CD4-positive, CD25-positive, alpha-beta regulatory T cell (primary cell): ENCODE measurements around the gene COL6A3. TPM values are rescaled to one million over a fixed set of nuclear protein-coding genes. Genes with fewer than 3 reads are reported as not detected.

ENCODE experiments used
- ATAC-seq, 2 donors: fragments of 150-1000 bp; cut with Tn5 transposase; one replicate each; pipeline ENCODE4 v1.10.0; 2021; ENCODE audit warnings: low read depth in 2 of 2, moderate number of reproducible peaks in 2 of 2, moderate library complexity in 1 of 2
- DNase-seq, 3 donors: peaks; one replicate each; pipeline versions ENCODE4 v3.0.0 to v3.0.0-alpha.2; 2012 to 2022; ENCODE audit warnings: mixed read lengths in 1 of 3
- H3K27ac ChIP-seq: one replicate; pipeline ENCODE4 v1.7.0; 2013; ENCODE audit warnings: mild to moderate bottlenecking, low read length; ENCODE audit not compliant: insufficient read depth, poor library complexity, severe bottlenecking
- H3K27me3 ChIP-seq: one replicate; pipeline ENCODE4 v1.7.0; 2013; ENCODE audit warnings: low read length; ENCODE audit not compliant: control insufficient read depth, insufficient read depth
- H3K36me3 ChIP-seq: one replicate; pipeline ENCODE4 v1.7.0; 2013; ENCODE audit warnings: mild to moderate bottlenecking, low read length, moderate library complexity; ENCODE audit not compliant: control insufficient read depth, insufficient read depth
- H3K4me1 ChIP-seq: 2 replicates; pipeline ENCODE4 v1.7.0; 2013; ENCODE audit warnings: mild to moderate bottlenecking, low read length; ENCODE audit not compliant: insufficient read depth, control insufficient read depth, poor library complexity, severe bottlenecking
- H3K4me3 ChIP-seq: one replicate; pipeline ENCODE4 v1.7.0; 2013; ENCODE audit warnings: low read depth, mild to moderate bottlenecking, low read length, moderate library complexity
- H3K9me3 ChIP-seq, 2 experiments: 1 replicate in 1 of 2; 2 replicates in 1 of 2; pipeline ENCODE4 v1.7.0; 2013; ENCODE audit warnings: low read length in 2 of 2, mild to moderate bottlenecking in 1 of 2, moderate library complexity in 1 of 2; ENCODE audit not compliant: control insufficient read depth in 2 of 2
- H3K27ac Mint-ChIP-seq, 3 donors: one replicate each; pipeline ENCODE4 v1.8.0; 2020 to 2022; ENCODE audit warnings: mild to moderate bottlenecking in 3 of 3, mixed read lengths in 3 of 3, moderate library complexity in 2 of 3
- H3K27me3 Mint-ChIP-seq: one replicate; pipeline ENCODE4 v1.8.0; 2022; ENCODE audit warnings: mild to moderate bottlenecking, mixed read lengths
- H3K36me3 Mint-ChIP-seq: one replicate; pipeline ENCODE4 v1.8.0; 2020; ENCODE audit warnings: mixed read lengths
- H3K4me1 Mint-ChIP-seq, 4 donors: one replicate each; pipeline ENCODE4 v1.8.0; 2020 to 2022; ENCODE audit warnings: mixed read lengths in 4 of 4, mild to moderate bottlenecking in 1 of 4
- H3K4me3 Mint-ChIP-seq, 4 donors: one replicate each; pipeline ENCODE4 v1.8.0; 2020 to 2022; ENCODE audit warnings: mild to moderate bottlenecking in 4 of 4, mixed read lengths in 4 of 4, moderate library complexity in 3 of 4
- H3K9me3 Mint-ChIP-seq, 7 donors: one replicate each; pipeline ENCODE4 v1.8.0; 2020 to 2022; ENCODE audit warnings: mixed read lengths in 7 of 7, mild to moderate bottlenecking in 3 of 7, moderate library complexity in 2 of 7
- polyA plus RNA-seq, 4 donors: library from polyadenylated mRNA; unstranded; fragments of 300-500 nt; fragmentation: Illumina TruSeq; gene quantifications; one replicate each; pipeline ENCODE4 v1.2.3, GENCODE V29; 2021
- total RNA-seq: library from RNA; stranded (reverse); gene quantifications from one replicate; pipeline ENCODE4 v1.2.3, GENCODE V29; 2022

The COL6A3 gene
- total and polyA plus RNA-seq, 5 donors from 2014 or later = 0.18 to 3.4 (median 0.82) TPM

GRCh38 chr2:237283131-237283928 is 130.6 kb downstream of the COL6A3 start:
- Histone ChIP-seq H3K27me3 (peaks cover 2% of the 10 kb centered on the region), H3K4me1 (no peaks in the 10 kb centered on the region), H3K27ac (no peak overlapping the region), H3K9me3 (no peaks in the 10 kb centered on the region), H3K4me3 (no peak overlapping the region), H3K36me3 (no peaks in the 10 kb centered on the region)
- H3K27me3 Mint-ChIP-seq = peaks cover 11% of the 10 kb centered on the region
- no peak for ATAC-seq
- DNase-seq = no peak
- H3K27ac Mint-ChIP-seq = no peak overlapping the region
- no peak overlapping the region for H3K4me3 Mint-ChIP-seq
- no peaks in the 10 kb centered on the region for H3K36me3 Mint-ChIP-seq
- peaks cover 0 to 6% (median 0%) of the 10 kb centered on the region in 7 donors for H3K9me3 Mint-ChIP-seq
- H3K4me1 Mint-ChIP-seq = no peaks in the 10 kb centered on the region

GRCh38 chr2:237282568-237283128 is 131.3 kb downstream of the COL6A3 start:
- no peaks in the 10 kb centered on the region for H3K4me1 Mint-ChIP-seq
- H3K27me3 ChIP-seq = peaks cover 2% of the 10 kb centered on the region
- no peaks in the 10 kb centered on the region for H3K4me1 ChIP-seq
- peaks cover 14% of the 10 kb centered on the region for H3K27me3 Mint-ChIP-seq
- H3K4me3 Mint-ChIP-seq = no peak overlapping the region
- H3K36me3 Mint-ChIP-seq = no peaks in the 10 kb centered on the region
- H3K4me3 ChIP-seq = no peak overlapping the region
- no peaks in the 10 kb centered on the region for H3K9me3 ChIP-seq
- H3K27ac Mint-ChIP-seq = no peak overlapping the region
- no peak for DNase-seq
- H3K27ac ChIP-seq = no peak overlapping the region
- ATAC-seq = no peak
- no peaks in the 10 kb centered on the region for H3K36me3 ChIP-seq
- peaks cover 0 to 5% (median 0%) of the 10 kb centered on the region in 7 donors for H3K9me3 Mint-ChIP-seq

GRCh38 chr2:237281836-237282306 is 132.1 kb downstream of the COL6A3 start:
- H3K4me1 Mint-ChIP-seq = no peaks in the 10 kb centered on the region
- ATAC-seq = no peak

GRCh38 chr2:237280939-237281338 is 133.0 kb downstream of the COL6A3 start:
- DNase-seq (no peak), ATAC-seq (no peak)
- Mint-ChIP-seq H3K4me1 (no peaks in the 10 kb centered on the region), H3K27ac (no peak overlapping the region), H3K4me3 (no peak overlapping the region), H3K36me3 (no peaks in the 10 kb centered on the region), H3K9me3 (peaks cover 0 to 5% (median 0%) of the 10 kb centered on the region in 7 donors), H3K27me3 (peaks cover 16% of the 10 kb centered on the region)
- no peaks in the 10 kb centered on the region for H3K4me1 ChIP-seq
- no peaks in the 10 kb centered on the region for H3K36me3 ChIP-seq
- no peaks in the 10 kb centered on the region for H3K9me3 ChIP-seq
- H3K4me3 ChIP-seq = no peak overlapping the region
- H3K27me3 ChIP-seq = peaks cover 3% of the 10 kb centered on the region
- H3K27ac ChIP-seq = no peak overlapping the region

More at GRCh38 chr2:237281836-237282306, 132.1 kb downstream of the COL6A3 start:
- H3K9me3 Mint-ChIP-seq = peaks cover 0 to 3% (median 0%) of the 10 kb centered on the region in 7 donors
- H3K4me3 Mint-ChIP-seq = no peak overlapping the region
- H3K27ac Mint-ChIP-seq = no peak overlapping the region
- H3K27me3 Mint-ChIP-seq = peaks cover 14% of the 10 kb centered on the region
- Histone ChIP-seq H3K36me3 (no peaks in the 10 kb centered on the region), H3K4me1 (no peaks in the 10 kb centered on the region), H3K4me3 (no peak overlapping the region), H3K9me3 (no peaks in the 10 kb centered on the region), H3K27me3 (peaks cover 2% of the 10 kb centered on the region), H3K27ac (no peak overlapping the region)
- DNase-seq = no peak
- no peaks in the 10 kb centered on the region for H3K36me3 Mint-ChIP-seq

GRCh38 chr2:237280229-237280628 is 133.7 kb downstream of the COL6A3 start:
- Mint-ChIP-seq H3K4me1 (no peaks in the 10 kb centered on the region), H3K4me3 (no peak overlapping the region), H3K27me3 (peaks cover 18% of the 10 kb centered on the region), H3K36me3 (no peaks in the 10 kb centered on the region), H3K9me3 (peaks cover 0 to 5% (median 0%) of the 10 kb centered on the region in 7 donors), H3K27ac (no peak overlapping the region)
- no peak for ATAC-seq
- Histone ChIP-seq H3K27ac (no peak overlapping the region), H3K4me3 (no peak overlapping the region), H3K36me3 (no peaks in the 10 kb centered on the region), H3K9me3 (no peaks in the 10 kb centered on the region), H3K27me3 (peaks cover 4% of the 10 kb centered on the region), H3K4me1 (no peaks in the 10 kb centered on the region)
- DNase-seq = no peak

- H3K36me3 Mint-ChIP-seq = no peaks in the 10 kb centered on the region
- Histone ChIP-seq H3K4me3 (no peak overlapping the region), H3K36me3 (no peaks in the 10 kb centered on the region), H3K9me3 (no peaks in the 10 kb centered on the region), H3K27me3 (peaks cover 1% of the 10 kb centered on the region), H3K4me1 (no peaks in the 10 kb centered on the region), H3K27ac (no peak overlapping the region)
- H3K27ac Mint-ChIP-seq = peak overlapping the region in 1 of 3 donors; percentile 78
- ATAC-seq = no peak
- no peak for DNase-seq
- peaks cover 0 to 5% (median 0%) of the 10 kb centered on the region in 7 donors for H3K9me3 Mint-ChIP-seq
- H3K4me3 Mint-ChIP-seq = no peak overlapping the region
- H3K4me1 Mint-ChIP-seq = no peaks in the 10 kb centered on the region
- peaks cover 18% of the 10 kb centered on the region for H3K27me3 Mint-ChIP-seq
Observed at GRCh38 chr2:237279012-237279768, 134.8 kb downstream of the COL6A3 start.

GRCh38 chr2:237278568-237278967 is 135.4 kb downstream of the COL6A3 start:
- H3K36me3 ChIP-seq = no peaks in the 10 kb centered on the region
- H3K27me3 Mint-ChIP-seq = peaks cover 18% of the 10 kb centered on the region
- H3K27me3 ChIP-seq = peaks cover 3% of the 10 kb centered on the region
- ATAC-seq (no peak), DNase-seq (no peak)
- H3K4me3 Mint-ChIP-seq = no peak overlapping the region
- no peak overlapping the region for H3K4me3 ChIP-seq
- H3K9me3 Mint-ChIP-seq = peaks cover 0 to 5% (median 0%) of the 10 kb centered on the region in 7 donors
- H3K4me1 ChIP-seq = no peaks in the 10 kb centered on the region
- no peaks in the 10 kb centered on the region for H3K36me3 Mint-ChIP-seq
- H3K4me1 Mint-ChIP-seq = no peaks in the 10 kb centered on the region
- no peak overlapping the region for H3K27ac Mint-ChIP-seq
- H3K27ac ChIP-seq = no peak overlapping the region
- H3K9me3 ChIP-seq = no peaks in the 10 kb centered on the region
